K562 (cell line): Measurements from ENCODE around the gene RNU11. TPM values are rescaled to one million over a fixed set of nuclear protein-coding genes. Genes with fewer than 3 reads are reported as not detected.
A peak's percentile ranks its signal among the peaks of the same experiment; 100 is the strongest.

Experiments used
- ATF6 ChIP-seq: sonication (generic); formaldehyde crosslinking; IDR thresholded peaks from 2 replicates; pipeline ENCODE4 v1.4.0; 2020; ENCODE audit warnings: mild to moderate bottlenecking, missing genetic modification reagents
- BCLAF1 ChIP-seq, 2 experiments: fragments of 450-650 bp in 1 of 2; IDR thresholded peaks; 2 replicates each; pipeline ENCODE4 v1.6.1; 2011 to 2017; ENCODE audit warnings: low read depth in 2 of 2, antibody characterized with exemption in 1 of 2, borderline replicate concordance in 1 of 2, low read length in 1 of 2, mild to moderate bottlenecking in 1 of 2, mixed read lengths in 1 of 2; ENCODE audit not compliant: control insufficient read depth in 1 of 2
- ELF1 ChIP-seq: fragments of 200-800 bp; sonication (Bioruptor generic); IDR thresholded peaks from 2 replicates; pipeline ENCODE4 v1.6.1; 2016; ENCODE audit warnings: missing genetic modification characterization, missing compliant biosample characterization
- EP400 ChIP-seq: fragments of 450-650 bp; IDR thresholded peaks from 2 replicates; pipeline ENCODE4 v1.6.1; 2017; ENCODE audit warnings: antibody characterized with exemption, mild to moderate bottlenecking, moderate library complexity
- ESRRA ChIP-seq: fragments of 450-650 bp; IDR thresholded peaks from 2 replicates; pipeline ENCODE4 v1.6.1; 2014; ENCODE audit warnings: low read depth, mild to moderate bottlenecking, moderate library complexity, borderline replicate concordance
- FOS ChIP-seq: IDR thresholded peaks from 3 replicates; pipeline ENCODE4 v1.6.1; 2011; ENCODE audit not compliant: insufficient read length; ENCODE audit errors: extremely low read depth
- MLLT1 ChIP-seq, 2 experiments: fragments of 450-650 bp; IDR thresholded peaks; 2 replicates each; pipeline ENCODE4 v1.6.1; 2016
- SMAD4 ChIP-seq: fragments of 250-450 bp; sonication (Bioruptor Pico); conservative IDR thresholded peaks from 2 replicates; pipeline ENCODE4 v1.8.0; 2021; ENCODE audit warnings: inconsistent platforms, mild to moderate bottlenecking, moderate library complexity
- SMARCE1 ChIP-seq: fragments of 450-650 bp; IDR thresholded peaks from 2 replicates; pipeline ENCODE4 v1.7.1; 2016; ENCODE audit warnings: mild to moderate bottlenecking
- XRCC5 ChIP-seq: fragments of 200-400 bp; formaldehyde crosslinking; IDR thresholded peaks from 2 replicates; pipeline ENCODE4 v1.6.1; 2017; ENCODE audit warnings: low read depth, mild to moderate bottlenecking, low read length
- YBX1 ChIP-seq: fragments of 450-650 bp; IDR thresholded peaks from 2 replicates; pipeline ENCODE4 v1.7.1; 2016; ENCODE audit warnings: mild to moderate bottlenecking
- ZBTB11 ChIP-seq, 3 experiments: fragments of 200-800 bp in 1 of 3; fragments of 250-450 bp in 1 of 3; fragments of 450-650 bp in 1 of 3; sonication (Bioruptor Pico) in 1 of 3; sonication (Bioruptor generic) in 1 of 3; formaldehyde crosslinking in 1 of 3; IDR thresholded peaks; 2 replicates each; pipeline versions ENCODE4 v1.6.1 to v1.8.0; 2016 to 2022; ENCODE audit warnings: mild to moderate bottlenecking in 2 of 3, missing genetic modification characterization in 2 of 3, missing compliant biosample characterization in 1 of 3, moderate library complexity in 1 of 3
- ZBTB9 ChIP-seq: fragments of 450-650 bp; formaldehyde crosslinking; IDR thresholded peaks from 2 replicates; pipeline ENCODE4 v1.4.0; 2020; ENCODE audit warnings: mild to moderate bottlenecking, moderate library complexity
- ZNF445 ChIP-seq: fragments of 250-450 bp; sonication (Bioruptor Pico); IDR thresholded peaks from 2 replicates; pipeline ENCODE4 v1.4.0; 2020; ENCODE audit warnings: low read depth, mild to moderate bottlenecking, moderate library complexity
- ZNF76 ChIP-seq: fragments of 250-450 bp; sonication (Bioruptor Pico); IDR thresholded peaks from 2 replicates; pipeline ENCODE4 v1.4.0; 2020; ENCODE audit warnings: mild to moderate bottlenecking, moderate library complexity, borderline replicate concordance
- polyA plus RNA-seq, 8 experiments: library from polyadenylated mRNA; depleted of rRNA in 4 of 8; stranded (reverse) in 5 of 8; unstranded in 3 of 8; fragments of >200 nt; fragmentation: Nextera tagmentation in 2 of 8; fragmentation: Illumina TruSeq in 1 of 8; extraction: Ambion mirVana in 2 of 8; extraction: Trizol in 1 of 8; gene quantifications; 2 replicates each; pipeline versions ENCODE4 v1.2.1 to v1.2.3, GENCODE V29; 2011 to 2014; ENCODE audit warnings: inconsistent platforms in 1 of 8, missing spikeins in 1 of 8
- total RNA-seq, 7 experiments: library from RNA; depleted of rRNA in 6 of 7; stranded (reverse); fragments of >200 nt in 6 of 7; fragmentation: Illumina TruSeq in 2 of 7; extraction: Trizol in 2 of 7; gene quantifications; 2 replicates each; pipeline versions ENCODE4 v1.2.1 to v1.2.3, GENCODE V29; 2011 to 2021; ENCODE audit warnings: low replicate concordance in 1 of 7

RNU11 gene
- total and polyA plus RNA-seq, 9 of the 15 experiments (the other 6 are each of a cell fraction or from before 2014, with no cell fraction given), result not detected

- TF ChIP-seq FOS (no peak), SMARCE1 (peak; percentile 77; the same call in 1 of the 2 replicates), SMAD4 (peak; percentile 65), ZBTB9 (CRISPR knock-in tag) (peak; percentile 85; the same call in 1 of the 2 replicates), XRCC5 (peak; percentile 69; the same call in 1 of the 2 replicates), ZNF76 (CRISPR knock-in tag) (0 out of 2 replicates have a peak, but pooled peaks have one; percentile 27), YBX1 (no peak), BCLAF1 (IDR thresholded peaks at IDR 0.05; ENCODE audit: borderline replicate concordance in 1 of 2, control insufficient read depth in 1 of 2, low read depth in 2 of 2, low read length in 1 of 2) (0 out of 4 replicates have a peak, but pooled peaks of 1 of the 2 experiments have one; percentile 59), ZBTB11 (CRISPR knock-in tag; IDR thresholded peaks at IDR 0.05) (peak in 1 of 3 experiments; percentile 74; a peak in 1 of 6 replicates), ESRRA (peak; percentile 97), EP400 (peak; percentile 91), ELF1 (peak; percentile 75), MLLT1 (IDR thresholded peaks at IDR 0.05) (peak; percentile 3 to 88; a peak in 2 of 4 replicates), ZNF445 (no peak; the same call in 1 of the 2 replicates), ATF6 (CRISPR knock-in tag) (no peak)
Observed at GRCh38 chr1:28648008-28648473, 359 bp upstream of the RNU11 start (continued).
